Upper lobe of left lung (tissue), 4 donors: Measurements from ENCODE around the gene TMEM30A.

Source experiments
- EP300 ChIP-seq, 4 donors: sonication (generic); formaldehyde crosslinking; IDR thresholded peaks; one replicate each; pipeline ENCODE4 v1.5.1; 2017; ENCODE audit warnings: antibody characterized with exemption in 4 of 4, control low read depth in 2 of 4
- POLR2A ChIP-seq, 4 donors: fragments of 450-650 bp; IDR thresholded peaks; one replicate each; pipeline ENCODE4 v1.5.1; 2016 to 2017; ENCODE audit warnings: antibody characterized with exemption in 4 of 4, mild to moderate bottlenecking in 2 of 4
- POLR2AphosphoS5 ChIP-seq, 2 donors: sonication (generic); formaldehyde crosslinking; IDR thresholded peaks; one replicate each; pipeline ENCODE4 v1.5.1; 2017; ENCODE audit warnings: antibody characterized with exemption in 2 of 2
- TF ChIP-seq, protein P1 (sequence below), 6 experiments: fragments of 450-650 bp in 4 of 6; fragments of 200-600 bp in 2 of 6; sonication (generic) in 2 of 6; IDR thresholded peaks; one replicate each; pipeline ENCODE4 v1.5.1; 2016 to 2019; ENCODE audit warnings: antibody characterized with exemption in 6 of 6

DNA sequence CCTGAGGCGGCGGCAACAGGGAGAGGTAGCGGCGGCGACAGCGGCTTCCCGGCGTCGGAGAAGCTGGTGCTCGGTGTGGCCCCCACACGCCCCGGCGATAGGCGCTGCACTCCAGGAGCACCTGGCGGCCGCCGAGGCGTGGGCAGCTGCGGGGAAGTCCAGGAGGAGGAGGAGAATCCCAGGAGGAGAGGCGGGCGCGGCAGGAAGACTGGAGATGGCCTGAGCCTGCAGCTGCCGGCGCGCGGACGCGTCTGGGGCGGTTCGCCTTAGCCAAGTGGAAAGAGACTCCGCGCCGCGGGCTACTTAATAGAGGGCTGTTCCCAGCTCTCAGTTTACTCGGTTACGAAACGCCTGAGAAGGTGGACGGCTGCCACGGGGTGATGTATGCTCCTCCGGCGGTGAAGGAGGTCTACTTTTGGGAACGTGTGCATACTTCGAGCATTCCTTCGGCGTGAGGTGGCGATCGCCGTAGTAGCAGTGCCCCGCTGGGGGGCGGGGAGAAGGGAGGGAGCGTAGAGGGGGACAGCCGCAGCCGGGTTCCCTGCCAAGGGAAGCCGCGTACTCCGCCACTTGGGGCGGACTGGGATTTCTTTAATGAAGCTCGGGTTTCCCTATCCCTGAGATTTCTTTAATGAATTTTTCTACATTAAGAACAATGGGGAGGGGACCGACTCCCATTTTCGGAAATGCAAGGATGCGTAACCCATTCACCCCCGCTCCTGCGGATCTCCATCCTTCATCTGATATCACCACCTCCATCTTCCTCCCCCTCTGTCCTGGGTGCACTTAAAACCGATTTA is 78.6 kb downstream of the TMEM30A start, which contains the start of gene COL12A1:
- TF ChIP-seq, protein P1, sequence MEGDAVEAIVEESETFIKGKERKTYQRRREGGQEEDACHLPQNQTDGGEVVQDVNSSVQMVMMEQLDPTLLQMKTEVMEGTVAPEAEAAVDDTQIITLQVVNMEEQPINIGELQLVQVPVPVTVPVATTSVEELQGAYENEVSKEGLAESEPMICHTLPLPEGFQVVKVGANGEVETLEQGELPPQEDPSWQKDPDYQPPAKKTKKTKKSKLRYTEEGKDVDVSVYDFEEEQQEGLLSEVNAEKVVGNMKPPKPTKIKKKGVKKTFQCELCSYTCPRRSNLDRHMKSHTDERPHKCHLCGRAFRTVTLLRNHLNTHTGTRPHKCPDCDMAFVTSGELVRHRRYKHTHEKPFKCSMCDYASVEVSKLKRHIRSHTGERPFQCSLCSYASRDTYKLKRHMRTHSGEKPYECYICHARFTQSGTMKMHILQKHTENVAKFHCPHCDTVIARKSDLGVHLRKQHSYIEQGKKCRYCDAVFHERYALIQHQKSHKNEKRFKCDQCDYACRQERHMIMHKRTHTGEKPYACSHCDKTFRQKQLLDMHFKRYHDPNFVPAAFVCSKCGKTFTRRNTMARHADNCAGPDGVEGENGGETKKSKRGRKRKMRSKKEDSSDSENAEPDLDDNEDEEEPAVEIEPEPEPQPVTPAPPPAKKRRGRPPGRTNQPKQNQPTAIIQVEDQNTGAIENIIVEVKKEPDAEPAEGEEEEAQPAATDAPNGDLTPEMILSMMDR (IDR thresholded peaks at IDR 0.05) = peak in 1 of 6 experiments; percentile 49
- TF ChIP-seq POLR2AphosphoS5 (IDR thresholded peaks at IDR 0.05) = peak; percentile 43 to 65
- peak in 2 of 4 donors; percentile 52 to 74 for TF ChIP-seq POLR2A (IDR thresholded peaks at IDR 0.05)
- TF ChIP-seq EP300 (IDR thresholded peaks at IDR 0.05) = peak in 1 of 4 donors; percentile 26
